Fibroblast of peridontal ligament (primary cell): ENCODE measurements around the gene B3GNT3.

ENCODE experiments used
- DNase-seq: peaks from one replicate; pipeline ENCODE4 v3.0.0-alpha.2; 2010; ENCODE audit errors: extremely low read depth

The B3GNT3 gene

DNA sequence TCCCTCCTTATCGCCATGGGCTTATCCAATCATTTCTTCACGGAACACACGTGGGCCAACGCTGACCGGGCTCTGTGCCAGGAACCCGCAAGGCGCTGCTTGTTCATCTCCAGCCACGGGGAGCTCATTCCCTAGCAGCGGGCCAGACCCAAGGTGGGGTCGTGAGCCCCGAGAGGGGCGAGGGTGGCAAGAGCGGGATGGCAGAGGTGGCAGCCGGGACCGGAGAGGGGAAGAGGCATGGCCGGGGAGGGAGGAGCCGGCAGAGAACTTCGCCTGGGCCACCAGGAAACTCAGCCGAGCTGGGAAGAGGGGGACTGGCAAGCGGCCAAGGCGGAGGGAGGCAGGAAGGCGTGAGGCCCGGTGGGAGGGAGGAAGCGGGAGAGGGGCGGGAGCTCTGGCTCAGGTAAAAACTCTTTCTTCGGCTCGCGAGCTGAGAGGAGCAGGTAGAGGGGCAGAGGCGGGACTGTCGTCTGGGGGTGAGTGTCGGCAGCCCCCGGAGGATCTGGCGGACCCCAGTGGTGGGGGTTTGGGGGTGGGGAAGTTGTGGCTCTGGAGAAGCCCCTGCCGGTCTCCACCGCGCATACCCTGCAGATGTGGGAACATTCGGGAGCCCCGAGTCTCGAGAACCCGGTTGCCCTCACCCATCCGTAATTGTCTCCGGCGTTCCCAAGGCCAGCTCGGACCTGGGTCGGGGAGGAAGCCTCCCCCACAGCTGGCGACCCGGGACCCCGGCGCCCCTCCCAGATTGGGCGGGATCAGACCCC is at the start of gene B3GNT3:
Gene B3GNT3 (plus strand): TSS at position 408 of the 764 bp plus-strand sequence. CDS start 12,670 bp downstream, outside the sequence.
- no peak for DNase-seq

GRCh38 chr19:17747205-17748098 is 47.5 kb upstream of the B3GNT3 start:
- DNase-seq = peak; percentile 87

DNA sequence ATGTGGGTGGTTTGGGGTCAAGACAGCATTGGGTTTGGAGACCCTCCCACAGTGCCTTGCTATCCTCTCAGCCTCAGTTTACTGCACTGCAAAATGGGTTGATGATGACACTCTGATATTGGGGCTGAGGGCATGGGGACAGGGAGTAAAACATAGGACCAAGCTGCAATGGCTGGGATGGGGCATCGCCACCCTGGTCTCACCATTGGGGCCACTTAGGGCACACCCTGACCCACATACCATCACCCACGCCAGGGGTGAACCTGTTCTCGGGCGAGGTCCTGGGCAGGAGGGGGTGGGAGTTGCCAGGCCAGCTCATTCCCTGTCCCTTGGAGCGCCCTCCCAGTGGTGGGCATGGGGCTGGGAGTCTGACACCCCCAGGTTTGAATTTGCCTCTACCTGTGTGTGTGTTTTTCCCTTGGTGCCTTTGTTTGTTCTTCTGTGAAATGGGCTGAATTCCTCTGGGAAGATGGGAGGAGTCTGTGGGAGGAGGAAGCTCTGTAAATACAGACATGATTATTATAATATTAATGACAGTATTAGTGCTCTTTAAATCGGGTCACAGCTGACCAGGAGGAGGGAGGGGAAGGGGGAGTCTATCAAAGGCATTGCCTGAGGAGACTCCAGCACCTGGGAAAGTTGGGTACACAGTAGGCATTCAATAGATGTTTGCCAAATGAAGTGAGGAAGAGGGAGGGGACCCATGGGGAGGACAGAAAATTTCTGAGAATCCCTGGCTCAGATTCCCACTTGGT is 45.9 kb upstream of the B3GNT3 start:
- DNase-seq = no peak

GRCh38 chr19:17749912-17750317 is 45.0 kb upstream of the B3GNT3 start:
- no peak for DNase-seq

GRCh38 chr19:17751103-17751911 is 43.6 kb upstream of the B3GNT3 start, which contains the start of gene FCHO1:
FCHO1 (plus strand) TSS chr19:17751477; CDS start chr19:17755165, 3,688 bp downstream.
- DNase-seq = no peak

GRCh38 chr19:17751912-17752273 is 43.0 kb upstream of the B3GNT3 start:
- no peak for DNase-seq

DNA sequence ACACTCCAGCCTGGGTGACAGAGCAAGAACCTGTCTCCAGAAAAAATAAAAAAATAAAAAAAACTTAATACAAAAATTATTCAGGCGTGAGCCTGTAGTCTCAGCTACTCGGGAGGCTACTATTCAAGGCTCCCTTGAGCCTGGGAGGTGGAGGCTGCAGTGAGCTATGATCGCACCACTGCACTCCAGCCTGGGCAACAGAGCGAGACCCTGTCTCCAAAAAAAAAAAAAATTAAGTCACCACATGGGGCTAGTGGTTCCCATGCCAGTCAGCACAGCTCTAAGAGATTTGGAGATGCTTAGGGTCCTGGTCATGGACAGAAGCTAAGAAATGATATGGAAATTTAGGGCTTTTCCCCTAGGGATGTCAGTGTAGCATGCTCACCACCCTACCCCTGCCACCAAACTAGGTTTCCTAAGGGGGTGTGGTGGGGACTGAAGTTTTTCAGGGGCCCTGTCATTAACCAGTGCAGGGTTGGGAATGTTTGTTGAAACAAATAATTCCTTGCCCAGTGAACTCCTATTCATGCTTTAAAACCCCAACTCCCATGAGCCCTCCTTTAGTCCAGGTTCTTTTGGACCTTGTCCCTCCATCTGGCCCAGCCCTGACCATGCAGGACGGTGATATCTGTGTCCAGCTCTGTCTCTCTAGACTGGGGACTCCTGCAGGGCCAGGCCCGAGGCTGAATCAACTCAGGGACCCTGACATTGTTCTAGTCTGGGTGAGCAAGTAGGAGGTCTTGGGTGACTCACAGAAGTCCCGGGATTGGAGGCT is 41.9 kb upstream of the B3GNT3 start:
- DNase-seq = no peak

DNA sequence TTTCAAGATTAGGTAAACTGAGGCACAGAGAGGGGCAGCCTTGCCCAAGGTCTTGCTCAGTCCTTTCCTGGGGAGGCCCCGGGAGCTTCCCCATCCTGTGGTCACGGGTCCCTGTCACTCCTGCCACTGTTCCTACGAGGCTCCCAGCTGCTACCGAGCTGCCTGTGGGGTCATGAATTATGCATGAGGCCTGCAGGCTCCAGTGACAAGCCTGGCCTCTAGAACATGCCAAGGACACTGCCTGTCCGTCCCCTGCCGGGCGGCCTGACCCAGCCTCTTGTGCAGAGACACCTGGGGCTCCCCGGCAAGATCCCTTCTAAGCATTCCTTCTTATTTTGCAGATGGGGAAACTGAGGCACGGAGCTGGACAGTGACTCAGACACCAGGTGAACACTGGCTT is 41.0 kb upstream of the B3GNT3 start:
- no peak for DNase-seq

DNA sequence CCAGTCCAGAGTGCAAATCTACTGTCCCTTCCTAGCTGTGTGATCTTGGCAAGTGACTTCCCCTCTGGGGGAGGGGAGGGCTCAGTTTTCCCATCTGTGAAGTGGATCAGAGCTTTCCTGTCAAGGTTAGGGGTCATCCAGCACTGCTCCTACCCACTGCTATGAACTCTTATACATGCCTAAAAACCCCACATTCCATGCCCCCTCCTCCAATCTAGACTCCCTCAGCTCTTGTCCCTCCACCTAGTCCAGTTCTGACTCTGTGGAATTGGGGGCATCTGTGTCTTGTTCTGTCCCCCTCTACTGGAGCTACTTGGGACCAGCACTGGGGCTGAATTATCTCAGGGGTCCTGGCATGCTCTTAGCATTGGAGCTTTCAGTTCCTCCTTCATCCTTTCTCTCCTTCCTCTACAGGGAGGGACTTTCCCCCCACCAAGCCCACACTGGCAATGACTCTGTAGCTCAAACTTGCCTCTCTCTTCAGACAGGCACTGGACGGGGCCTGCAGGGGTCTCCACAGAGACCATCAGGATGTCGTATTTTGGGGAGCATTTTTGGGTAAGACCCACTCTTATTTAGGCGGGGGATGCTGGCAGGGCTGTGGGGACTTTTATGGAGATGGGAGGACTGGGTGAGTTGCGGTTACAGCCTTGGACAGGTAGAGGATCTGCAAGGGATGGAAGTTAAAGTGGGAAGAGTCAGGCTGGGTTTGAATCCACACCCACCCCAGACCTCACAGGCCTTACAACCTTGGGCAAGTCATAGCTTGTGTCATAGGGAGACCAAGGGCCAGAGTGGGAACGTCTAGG is 40.1 kb upstream of the B3GNT3 start:
- no peak for DNase-seq

GRCh38 chr19:17755443-17755890 is 39.5 kb upstream of the B3GNT3 start:
- DNase-seq = no peak

GRCh38 chr19:17755977-17756670 is 38.8 kb upstream of the B3GNT3 start:
- peak; percentile 16 for DNase-seq

- peak; percentile 35 for DNase-seq
These were observed 37.8 kb upstream of the B3GNT3 start for GRCh38 chr19:17757125-17757524.

DNA sequence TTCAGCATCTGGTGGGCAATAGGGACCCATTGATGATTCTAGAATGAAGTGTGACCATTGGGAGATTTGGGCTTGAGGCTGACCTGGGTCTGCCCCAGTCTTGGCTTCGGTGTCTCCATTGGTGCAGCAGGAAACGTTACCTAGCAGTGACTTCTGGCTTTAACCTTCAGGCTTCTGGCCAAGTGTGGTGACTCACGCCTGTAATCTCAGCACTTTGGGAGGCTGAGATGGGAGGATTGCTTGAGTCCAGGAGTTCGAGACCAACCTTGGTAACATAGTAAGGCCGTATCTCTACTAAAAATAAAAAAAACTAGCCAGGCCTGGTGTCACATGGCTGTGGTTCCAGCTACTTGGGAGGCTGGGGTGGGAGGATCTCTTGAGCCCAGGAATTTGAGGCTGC is 36.4 kb upstream of the B3GNT3 start:
- no peak for DNase-seq

- no peak for DNase-seq
These were observed 33.8 kb upstream of the B3GNT3 start for GRCh38 chr19:17761148-17761547.

DNA sequence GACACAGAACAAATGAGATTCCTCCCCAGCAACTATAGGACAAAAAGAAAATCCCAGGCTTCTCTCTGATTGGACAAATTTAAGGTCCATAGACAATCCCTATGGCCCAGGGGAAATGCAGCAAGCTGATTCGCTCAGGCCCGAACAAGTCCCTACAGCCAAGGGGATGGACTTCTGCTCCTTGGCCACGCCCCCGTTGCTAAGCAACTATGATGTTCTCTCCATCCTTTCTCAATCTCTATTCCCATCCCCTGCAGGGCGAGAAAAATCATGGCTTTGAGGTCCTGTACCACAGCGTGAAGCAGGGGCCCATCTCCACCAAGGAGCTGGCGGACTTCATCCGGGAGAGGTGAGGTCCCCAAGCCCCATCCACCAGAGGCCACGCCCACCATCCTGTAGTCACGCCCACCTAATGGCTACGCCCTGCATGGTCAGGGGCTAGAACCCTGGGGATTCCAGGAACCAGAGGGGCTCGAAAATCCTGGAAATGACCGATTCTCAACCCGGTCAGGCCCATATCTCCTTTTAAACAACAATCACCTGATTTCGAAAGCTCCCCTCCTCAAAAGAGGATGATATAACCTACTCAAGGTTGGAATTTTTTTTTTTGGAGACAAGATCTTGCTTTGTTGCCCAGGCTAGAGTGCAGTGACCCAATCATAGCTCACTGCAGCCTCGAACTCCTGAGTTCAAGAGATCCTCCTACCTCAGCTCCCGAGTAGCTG is 32.3 kb upstream of the B3GNT3 start:
- DNase-seq = peak; percentile 22

GRCh38 chr19:17764348-17764747 is 30.6 kb upstream of the B3GNT3 start:
- no peak for DNase-seq

DNA sequence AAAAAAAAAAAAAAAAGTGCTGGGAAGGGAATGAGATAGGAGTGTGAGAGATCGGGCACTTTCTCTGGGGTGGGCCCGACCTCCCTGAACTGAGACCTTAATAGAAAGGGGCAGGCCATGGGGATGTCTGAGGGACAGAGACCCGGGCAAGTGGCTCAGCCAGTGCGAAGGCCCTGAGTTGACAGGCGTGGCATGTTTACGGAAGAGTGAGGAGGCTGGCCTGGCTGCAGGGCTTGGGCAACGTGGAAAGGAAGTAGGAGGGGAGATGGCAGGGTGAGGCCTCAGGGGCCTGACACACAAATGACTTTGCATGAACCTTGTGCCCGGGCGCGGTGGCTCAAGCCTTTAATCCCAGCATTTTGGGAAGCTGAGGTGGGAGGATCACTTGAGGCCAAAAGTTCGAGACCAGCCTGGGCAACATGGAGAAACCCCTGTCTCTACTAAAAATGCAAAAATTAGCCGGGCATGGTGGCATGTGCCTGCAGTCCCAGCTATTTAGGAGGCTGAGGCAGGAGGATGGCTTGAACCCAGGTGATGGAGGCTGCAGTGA is 29.8 kb upstream of the B3GNT3 start:
- no peak for DNase-seq
